Measurements from ENCODE around the gene VPS33A. TPM values are rescaled to one million over a fixed set of nuclear protein-coding genes. Genes with fewer than 3 reads are reported as not detected.

VPS33A gene
- total and polyA plus RNA-seq, 4 experiments from 2014 or later = 33.2 to 42.6 (median 39.8) TPM

DNA sequence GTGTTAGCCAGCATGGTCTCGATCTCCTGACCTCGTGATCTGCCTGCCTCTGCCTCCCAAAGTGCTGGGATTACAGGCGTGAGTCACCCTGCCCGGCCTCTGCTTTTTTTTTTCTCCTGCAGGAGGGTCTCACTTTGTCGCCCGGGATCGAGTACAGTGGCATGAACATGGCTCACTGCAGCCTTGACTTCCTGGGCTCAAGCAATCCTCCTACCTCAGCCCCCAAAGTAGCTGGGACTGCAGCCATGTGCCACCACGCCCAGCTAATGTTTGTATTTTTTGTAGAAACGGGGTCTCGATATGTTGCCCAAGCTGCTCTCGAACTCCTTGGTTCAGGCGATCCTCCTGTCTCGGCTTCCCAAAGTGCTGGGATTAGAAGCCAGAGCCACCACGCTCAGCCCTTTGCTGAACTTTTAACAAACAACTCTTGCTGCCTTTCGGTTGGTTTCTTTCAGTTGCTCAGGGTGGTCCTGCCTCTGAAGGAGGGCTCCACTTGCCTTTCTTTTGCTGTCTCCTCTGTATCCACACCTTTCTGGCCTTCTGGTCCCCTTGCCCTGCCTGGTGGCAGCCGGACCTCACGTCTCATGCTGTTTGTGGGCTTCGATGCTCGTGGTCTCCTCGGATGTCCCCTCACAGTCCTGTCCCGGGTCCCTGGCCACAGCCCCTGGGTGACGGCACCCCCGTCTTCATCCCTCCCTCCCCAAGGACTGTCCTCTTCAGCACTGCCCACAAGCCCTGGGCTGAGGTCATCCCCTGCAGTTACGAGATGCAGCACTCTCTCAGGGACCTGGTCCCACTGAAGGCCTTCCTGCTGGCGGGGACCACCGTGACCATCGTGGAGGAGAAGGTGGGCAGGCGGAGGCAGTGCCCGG, 66.6 kb downstream of the VPS33A start:
- Mint-ChIP-seq H3K27ac (peak overlapping the region in 1 of 7 donors; percentile 73), H3K4me1 (peaks cover 2 to 15% (median 10%) of the 10 kb centered on the region in 4 donors), H3K4me3 (no peak overlapping the region), H3K9me3 (peaks cover 0 to 11% (median 5%) of the 10 kb centered on the region in 8 donors), H3K36me3 (peaks cover 0 to 6% of the 10 kb centered on the region in 2 donors), H3K27me3 (peaks cover 7 to 17% of the 10 kb centered on the region in 2 donors)
- H3K4me1 ChIP-seq (ENCODE audit: insufficient read depth, low read length) = peaks cover 9% of the 10 kb centered on the region
- H3K27me3 ChIP-seq (ENCODE audit: insufficient read depth, low read length) = no peaks in the 10 kb centered on the region
- ChIA-PET POLR2A (ENCODE audit: partially characterized antibody) (no interaction called here), CTCF (ENCODE audit: partially characterized antibody) (no interaction called here)
- no peak overlapping the region for H3K27ac ChIP-seq (ENCODE audit: low read depth, low read length)
- no peak overlapping the region for H3K4me3 ChIP-seq (ENCODE audit: low read length in 2 of 2)
- no peak for DNase-seq
- H3K9me3 ChIP-seq (ENCODE audit: control insufficient read depth in 1 of 2, low read length in 2 of 2) = no peaks in the 10 kb centered on the region
- no peaks in the 10 kb centered on the region for H3K36me3 ChIP-seq (ENCODE audit: insufficient read depth, low read length)
- intact Hi-C loops (cut with micrococcal nuclease) = no loop called here

DNA sequence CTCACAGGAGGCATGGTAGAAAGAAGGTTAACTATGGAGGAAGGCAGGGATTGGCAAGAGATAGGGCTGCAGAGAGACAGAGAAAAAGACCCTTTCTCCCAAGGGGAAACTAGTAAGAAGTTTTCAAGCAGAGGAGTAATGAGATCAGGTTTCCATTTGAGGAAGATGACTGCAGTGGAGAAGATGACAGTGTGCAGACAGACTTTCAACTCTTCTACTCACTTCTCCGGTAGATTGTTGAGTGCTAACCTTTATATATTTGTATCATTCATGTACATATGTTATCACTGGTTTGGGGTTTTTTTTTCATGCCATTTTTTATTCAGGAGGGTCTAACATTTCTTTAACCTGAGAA, 68.7 kb downstream of the VPS33A start:
- intact Hi-C loops (cut with micrococcal nuclease) = no loop called here
- peaks cover 3% of the 10 kb centered on the region for H3K4me1 ChIP-seq (ENCODE audit: insufficient read depth, low read length)
- H3K4me1 Mint-ChIP-seq = peaks cover 1 to 7% (median 2%) of the 10 kb centered on the region in 4 donors
- peaks cover 7 to 17% of the 10 kb centered on the region in 2 donors for H3K27me3 Mint-ChIP-seq
- H3K27ac ChIP-seq (ENCODE audit: low read depth, low read length) = no peak overlapping the region
- peak overlapping the region in 1 of 7 donors; percentile 9 for H3K27ac Mint-ChIP-seq
- no peak for DNase-seq
- ChIA-PET CTCF (ENCODE audit: partially characterized antibody) (no interaction called here), POLR2A (ENCODE audit: partially characterized antibody) (no interaction called here)
- H3K36me3 ChIP-seq (ENCODE audit: insufficient read depth, low read length) = no peaks in the 10 kb centered on the region
- peak overlapping the region in 2 of 8 donors; percentile 0 to 25 for H3K4me3 Mint-ChIP-seq
- no peaks in the 10 kb centered on the region for H3K27me3 ChIP-seq (ENCODE audit: insufficient read depth, low read length)
- peaks cover 0 to 6% of the 10 kb centered on the region in 2 donors for H3K36me3 Mint-ChIP-seq
- H3K9me3 Mint-ChIP-seq = peaks cover 0 to 11% (median 5%) of the 10 kb centered on the region in 8 donors
- no peak overlapping the region for H3K4me3 ChIP-seq (ENCODE audit: low read length in 2 of 2)
- no peaks in the 10 kb centered on the region for H3K9me3 ChIP-seq (ENCODE audit: control insufficient read depth in 1 of 2, low read length in 2 of 2)

GRCh38 chr12:122195405-122195804, 70.9 kb downstream of the VPS33A start:
- intact Hi-C loops (cut with micrococcal nuclease) = no loop called here
- H3K4me1 Mint-ChIP-seq = peaks cover 0 to 11% (median 2%) of the 10 kb centered on the region in 4 donors
- POLR2A ChIA-PET (ENCODE audit: partially characterized antibody) = interaction anchor here (1.2 kb wide), 1 partner anchor 9 kb away, joined by 3 read pairs; no protein-coding TSS in a partner anchor

GRCh38 chr12:122194804-122195203, 71.5 kb downstream of the VPS33A start:
- H3K9me3 ChIP-seq (ENCODE audit: control insufficient read depth in 1 of 2, low read length in 2 of 2) = no peaks in the 10 kb centered on the region
- POLR2A ChIA-PET (ENCODE audit: partially characterized antibody) = no interaction called here

More at GRCh38 chr12:122195405-122195804, 70.9 kb downstream of the VPS33A start:
- no peak overlapping the region for H3K27ac Mint-ChIP-seq
- Histone ChIP-seq H3K4me3 (ENCODE audit: low read length in 2 of 2) (no peak overlapping the region), H3K27me3 (ENCODE audit: insufficient read depth, low read length) (no peaks in the 10 kb centered on the region), H3K9me3 (ENCODE audit: control insufficient read depth in 1 of 2, low read length in 2 of 2) (no peaks in the 10 kb centered on the region), H3K27ac (ENCODE audit: low read depth, low read length) (no peak overlapping the region), H3K36me3 (ENCODE audit: insufficient read depth, low read length) (no peaks in the 10 kb centered on the region), H3K4me1 (ENCODE audit: insufficient read depth, low read length) (no peaks in the 10 kb centered on the region)
- H3K9me3 Mint-ChIP-seq = peaks cover 0 to 11% (median 5%) of the 10 kb centered on the region in 8 donors
- DNase-seq = no peak
- CTCF ChIA-PET (ENCODE audit: partially characterized antibody) = interaction anchor here (1.8 kb wide), 1 partner anchor 9 kb away, joined by 4 read pairs; no protein-coding TSS in a partner anchor
- H3K4me3 Mint-ChIP-seq = no peak overlapping the region
- H3K27me3 Mint-ChIP-seq = peaks cover 9 to 17% of the 10 kb centered on the region in 2 donors
- H3K36me3 Mint-ChIP-seq = peaks cover 0 to 6% of the 10 kb centered on the region in 2 donors

GRCh38 chr12:122192441-122192840, 73.9 kb downstream of the VPS33A start:
- Mint-ChIP-seq H3K9me3 (peaks cover 0 to 11% (median 5%) of the 10 kb centered on the region in 8 donors), H3K4me1 (peaks cover 0 to 8% (median 1%) of the 10 kb centered on the region in 4 donors), H3K27me3 (peaks cover 4 to 8% of the 10 kb centered on the region in 2 donors), H3K36me3 (peaks cover 0 to 6% of the 10 kb centered on the region in 2 donors), H3K27ac (no peak overlapping the region), H3K4me3 (no peak overlapping the region)
- CTCF ChIA-PET (ENCODE audit: partially characterized antibody) = interaction anchor here (0.8 to 2.5 kb wide), 3 partner anchors 13 to 138 kb away, joined by 3 to 14 read pairs (median 3); no protein-coding TSS in a partner anchor
- no peak overlapping the region for H3K27ac ChIP-seq (ENCODE audit: low read depth, low read length)
- H3K27me3 ChIP-seq (ENCODE audit: insufficient read depth, low read length) = no peaks in the 10 kb centered on the region
- no peak overlapping the region for H3K4me3 ChIP-seq (ENCODE audit: low read length in 2 of 2)
- DNase-seq = no peak
- no peaks in the 10 kb centered on the region for H3K9me3 ChIP-seq (ENCODE audit: control insufficient read depth in 1 of 2, low read length in 2 of 2)
- no peaks in the 10 kb centered on the region for H3K36me3 ChIP-seq (ENCODE audit: insufficient read depth, low read length)
- POLR2A ChIA-PET (ENCODE audit: partially characterized antibody) = no interaction called here
- no peaks in the 10 kb centered on the region for H3K4me1 ChIP-seq (ENCODE audit: insufficient read depth, low read length)
- intact Hi-C loops (cut with micrococcal nuclease) = no loop called here

More at GRCh38 chr12:122194804-122195203, 71.5 kb downstream of the VPS33A start:
- H3K9me3 Mint-ChIP-seq = peaks cover 0 to 11% (median 5%) of the 10 kb centered on the region in 8 donors
- intact Hi-C loops (cut with micrococcal nuclease) = no loop called here
- H3K36me3 ChIP-seq (ENCODE audit: insufficient read depth, low read length) = no peaks in the 10 kb centered on the region
- peak overlapping the region in 1 of 8 donors; percentile 21 for H3K4me3 Mint-ChIP-seq
- H3K36me3 Mint-ChIP-seq = peaks cover 0 to 6% of the 10 kb centered on the region in 2 donors
- peaks cover 9 to 16% of the 10 kb centered on the region in 2 donors for H3K27me3 Mint-ChIP-seq
- DNase-seq = no peak
- no peak overlapping the region for H3K4me3 ChIP-seq (ENCODE audit: low read length in 2 of 2)
- CTCF ChIA-PET (ENCODE audit: partially characterized antibody) = interaction anchor here (1.8 kb wide), 1 partner anchor 10 kb away, joined by 4 read pairs; no protein-coding TSS in a partner anchor
- no peak overlapping the region for H3K27ac ChIP-seq (ENCODE audit: low read depth, low read length)
- no peaks in the 10 kb centered on the region for H3K4me1 ChIP-seq (ENCODE audit: insufficient read depth, low read length)
- no peaks in the 10 kb centered on the region for H3K27me3 ChIP-seq (ENCODE audit: insufficient read depth, low read length)
- no peak overlapping the region for H3K27ac Mint-ChIP-seq
- peaks cover 0 to 11% (median 2%) of the 10 kb centered on the region in 4 donors for H3K4me1 Mint-ChIP-seq

DNA sequence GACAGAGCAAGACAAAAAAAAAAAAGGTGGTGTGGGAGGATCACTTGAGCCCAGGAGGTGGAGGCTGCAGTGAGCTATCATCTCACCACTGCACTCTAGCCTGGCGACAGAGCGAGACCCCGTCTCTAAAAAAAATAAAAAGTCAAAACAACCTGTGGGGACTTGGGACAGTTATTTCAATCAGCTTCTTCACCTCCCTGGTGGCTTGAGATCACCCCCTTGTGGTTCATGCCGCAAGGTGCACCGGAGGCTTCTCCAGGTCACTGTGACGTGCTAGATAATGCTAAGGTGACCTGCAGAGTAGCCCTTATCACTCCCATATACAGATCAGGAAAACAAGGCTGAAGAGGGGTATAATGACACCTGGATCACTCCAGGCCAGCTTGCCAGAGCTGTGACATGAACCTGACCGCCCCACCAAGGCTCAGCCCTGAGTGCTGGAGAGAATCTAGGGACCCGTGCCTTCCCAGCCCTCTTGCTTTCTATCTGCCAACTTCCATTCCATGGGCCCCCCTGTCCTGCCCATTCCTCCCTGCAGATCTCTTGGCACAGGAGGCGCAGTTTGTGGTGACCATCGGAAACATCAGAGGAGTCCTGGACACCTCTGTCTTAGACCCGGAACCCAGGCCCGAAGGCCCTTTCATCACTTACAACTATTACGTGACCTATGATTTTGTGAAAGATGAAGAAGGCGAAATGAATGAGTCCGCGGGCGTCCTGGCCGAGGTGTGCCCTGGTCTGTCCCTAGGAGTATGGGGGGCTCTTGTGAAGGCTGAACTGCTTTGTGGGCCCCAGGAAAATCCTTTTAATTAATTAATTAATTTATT, 75.2 kb downstream of the VPS33A start:
- Histone ChIP-seq H3K4me1 (ENCODE audit: insufficient read depth, low read length) (no peaks in the 10 kb centered on the region), H3K27me3 (ENCODE audit: insufficient read depth, low read length) (no peaks in the 10 kb centered on the region), H3K36me3 (ENCODE audit: insufficient read depth, low read length) (no peaks in the 10 kb centered on the region), H3K27ac (ENCODE audit: low read depth, low read length) (no peak overlapping the region), H3K4me3 (ENCODE audit: low read length in 2 of 2) (no peak overlapping the region), H3K9me3 (ENCODE audit: control insufficient read depth in 1 of 2, low read length in 2 of 2) (no peaks in the 10 kb centered on the region)
- H3K4me3 Mint-ChIP-seq = no peak overlapping the region
- CTCF ChIA-PET (ENCODE audit: partially characterized antibody) = interaction anchor here (0.6 to 2.5 kb wide), 9 partner anchors 20 to 654 kb away, joined by 3 to 14 read pairs (median 4); partner anchors contain the start of genes CFAP251 and RHOF
- peak; percentile 45 to 60 (median 59) for DNase-seq
- H3K27me3 Mint-ChIP-seq = peaks cover 2% of the 10 kb centered on the region in 2 donors
- H3K4me1 Mint-ChIP-seq = peaks cover 0 to 4% (median under 1%) of the 10 kb centered on the region in 4 donors
- POLR2A ChIA-PET (ENCODE audit: partially characterized antibody) = no interaction called here
- no peak overlapping the region for H3K27ac Mint-ChIP-seq
- peaks cover 0 to 6% of the 10 kb centered on the region in 2 donors for H3K36me3 Mint-ChIP-seq
- intact Hi-C loops (cut with micrococcal nuclease) = loop anchor here (1.0 kb wide), 2 partner anchors 60 to 137 kb away; no protein-coding TSS in a partner anchor
- H3K9me3 Mint-ChIP-seq = peaks cover 0 to 11% (median 5%) of the 10 kb centered on the region in 8 donors
